K562 (cell line): ENCODE results near the gene CRABP2. TPM values are rescaled to one million over a fixed set of nuclear protein-coding genes. Genes with fewer than 3 reads are reported as not detected.

Experiments used
- CEBPB ChIP-seq: fragments of 450-650 bp; IDR thresholded peaks from 2 replicates; pipeline ENCODE4 v1.6.1; 2016; ENCODE audit warnings: missing genetic modification characterization, missing compliant biosample characterization
- CLOCK ChIP-seq: fragments of 250-450 bp; sonication (Bioruptor Pico); IDR thresholded peaks from 2 replicates; pipeline ENCODE4 v1.4.0; 2020; ENCODE audit warnings: mild to moderate bottlenecking, moderate library complexity, borderline replicate concordance
- CREB1 ChIP-seq, 2 experiments: sonication (generic) in 1 of 2; formaldehyde crosslinking in 1 of 2; IDR thresholded peaks; 2 replicates each; pipeline versions ENCODE4 v1.6.1 to v1.8.0; 2012 to 2022; ENCODE audit warnings: inconsistent platforms in 1 of 2, mild to moderate bottlenecking in 1 of 2, missing genetic modification reagents in 1 of 2, moderate library complexity in 1 of 2
- CREB3 ChIP-seq: fragments of 450-650 bp; conservative IDR thresholded peaks from 2 replicates; pipeline ENCODE4 v1.6.1; 2016; ENCODE audit warnings: missing genetic modification characterization, low read depth, mild to moderate bottlenecking, missing compliant biosample characterization, moderate library complexity
- FOXJ2 ChIP-seq: fragments of 200-800 bp; sonication (Bioruptor generic); IDR thresholded peaks from 2 replicates; pipeline ENCODE4 v1.6.1; 2016; ENCODE audit warnings: missing genetic modification characterization, missing compliant biosample characterization
- HINFP ChIP-seq: fragments of 450-650 bp; conservative IDR thresholded peaks from 2 replicates; pipeline ENCODE4 v1.6.1; 2016; ENCODE audit warnings: missing genetic modification characterization, low read depth, mild to moderate bottlenecking, control low read depth, missing compliant biosample characterization
- MAZ ChIP-seq, 2 experiments: fragments of 450-650 bp in 1 of 2; sonication (generic) in 1 of 2; formaldehyde crosslinking; IDR thresholded peaks in 1 of 2; conservative IDR thresholded peaks in 1 of 2; 2 replicates each; pipeline versions ENCODE4 v1.4.0 to v1.5.0; 2020; ENCODE audit warnings: mild to moderate bottlenecking in 1 of 2, missing genetic modification reagents in 1 of 2
- NCOA4 ChIP-seq: fragments of 450-650 bp; IDR thresholded peaks from 2 replicates; pipeline ENCODE4 v1.6.1; 2018; ENCODE audit warnings: mild to moderate bottlenecking; ENCODE audit not compliant: partially characterized antibody
- POLR3A ChIP-seq: IDR thresholded peaks from 2 replicates; pipeline ENCODE4 v1.6.1; 2011; ENCODE audit warnings: borderline replicate concordance, mild to moderate bottlenecking, moderate library complexity; ENCODE audit not compliant: insufficient read length, insufficient read depth; ENCODE audit errors: extremely low read depth
- SP1 ChIP-seq: sonication (generic); formaldehyde crosslinking; IDR thresholded peaks from 2 replicates; pipeline ENCODE4 v1.8.1; 2022; ENCODE audit warnings: mild to moderate bottlenecking, missing genetic modification reagents
- TARDBP ChIP-seq: fragments of 450-650 bp; IDR thresholded peaks from 2 replicates; pipeline ENCODE4 v1.6.1; 2016
- ZBTB43 ChIP-seq: sonication (generic); formaldehyde crosslinking; IDR thresholded peaks from 2 replicates; pipeline ENCODE4 v1.8.0; 2023; ENCODE audit warnings: mild to moderate bottlenecking, missing genetic modification reagents
- ZNF197 ChIP-seq: fragments of 200-800 bp; sonication (Bioruptor generic); IDR thresholded peaks from 2 replicates; pipeline ENCODE4 v1.6.1; 2016; ENCODE audit warnings: low read depth, missing genetic modification characterization, missing compliant biosample characterization
- ZNF324 ChIP-seq: fragments of 250-450 bp; sonication (Bioruptor Pico); IDR thresholded peaks from 2 replicates; pipeline ENCODE4 v1.4.0; 2020; ENCODE audit warnings: mild to moderate bottlenecking
- ZNF431 ChIP-seq: sonication (generic); formaldehyde crosslinking; IDR thresholded peaks from 2 replicates; pipeline ENCODE4 v1.8.0; 2022; ENCODE audit warnings: mild to moderate bottlenecking, missing genetic modification reagents
- polyA plus RNA-seq, 8 experiments: library from polyadenylated mRNA; depleted of rRNA in 4 of 8; stranded (reverse) in 5 of 8; unstranded in 3 of 8; fragments of >200 nt; fragmentation: Nextera tagmentation in 2 of 8; fragmentation: Illumina TruSeq in 1 of 8; extraction: Ambion mirVana in 2 of 8; extraction: Trizol in 1 of 8; gene quantifications; 2 replicates each; pipeline versions ENCODE4 v1.2.1 to v1.2.3, GENCODE V29; 2011 to 2014; ENCODE audit warnings: inconsistent platforms in 1 of 8, missing spikeins in 1 of 8
- total RNA-seq, 7 experiments: library from RNA; depleted of rRNA in 6 of 7; stranded (reverse); fragments of >200 nt in 6 of 7; fragmentation: Illumina TruSeq in 2 of 7; extraction: Trizol in 2 of 7; gene quantifications; 2 replicates each; pipeline versions ENCODE4 v1.2.1 to v1.2.3, GENCODE V29; 2011 to 2021; ENCODE audit warnings: low replicate concordance in 1 of 7

CRABP2 gene
- total and polyA plus RNA-seq, 9 of the 15 experiments (the other 6 are each of a cell fraction or from before 2014, with no cell fraction given) = 0.30 to 2.5 (median 0.82) TPM

- TF ChIP-seq ZBTB43 (CRISPR knock-in tag) = peak; percentile 26; the same call in 1 of the 2 replicates
- peak; percentile 61 to 81 for TF ChIP-seq MAZ (CRISPR knock-in tag; conservative IDR thresholded peaks at IDR 0.05 in 1 of 2, IDR thresholded peaks at IDR 0.05 in 1 of 2)
- TF ChIP-seq CREB3 = no peak
- TF ChIP-seq CEBPB (tag) = no peak
- TF ChIP-seq ZNF431 (CRISPR knock-in tag) = no peak
- TF ChIP-seq TARDBP = peak; percentile 97
- TF ChIP-seq SP1 (CRISPR knock-in tag) = peak; percentile 97
- peak; percentile 99 for TF ChIP-seq CREB1 (IDR thresholded peaks at IDR 0.05)
- peak; percentile 98 for TF ChIP-seq CREB1 (CRISPR knock-in tag; IDR thresholded peaks at IDR 0.05)
- TF ChIP-seq HINFP = no peak
- no peak for TF ChIP-seq ZNF324 (CRISPR knock-in tag)
- no peak for TF ChIP-seq CLOCK (CRISPR knock-in tag)
- TF ChIP-seq ZNF197 (CRISPR knock-in tag) = no peak
- no peak for TF ChIP-seq FOXJ2 (tag)
- no peak for TF ChIP-seq POLR3A
- peak; percentile 41 for TF ChIP-seq NCOA4
These were observed 23.4 kb upstream of the CRABP2 start, which contains the start of gene ISG20L2 (continued) for GRCh38 chr1:156728599-156729462.
